ENCODE measurements around the gene NAGLU.

The NAGLU gene

GRCh38 chr17:42508426-42509165, 27.4 kb upstream of the NAGLU start:
- Histone ChIP-seq H3K36me3 (replicated peaks; ENCODE audit: low read depth, low read length) (peaks cover 33% of the 10 kb centered on the region), H4K20me1 (ENCODE audit: insufficient read depth, low read length) (no peaks in the 10 kb centered on the region), H3K27ac (ENCODE audit: low read length) (no peak overlapping the region), H3K9ac (ENCODE audit: low read length) (no peak overlapping the region), H2AFZ (ENCODE audit: low read depth, low read length) (no peak overlapping the region), H3K4me2 (ENCODE audit: low read length) (no peak overlapping the region), H3K4me3 (ENCODE audit: low read length) (no peak overlapping the region), H3K9me3 (ENCODE audit: insufficient read depth, low read length) (no peaks in the 10 kb centered on the region), H3K4me1 (ENCODE audit: low read length) (peaks cover 12% of the 10 kb centered on the region), H3K27me3 (ENCODE audit: low read depth, low read length) (no peaks in the 10 kb centered on the region), H3K79me2 (ENCODE audit: low read length) (no peaks in the 10 kb centered on the region)
- no peak for TF ChIP-seq EZH2phosphoT487 (IDR thresholded peaks at IDR 0.05; ENCODE audit: low read depth)
- TF ChIP-seq, protein P1, sequence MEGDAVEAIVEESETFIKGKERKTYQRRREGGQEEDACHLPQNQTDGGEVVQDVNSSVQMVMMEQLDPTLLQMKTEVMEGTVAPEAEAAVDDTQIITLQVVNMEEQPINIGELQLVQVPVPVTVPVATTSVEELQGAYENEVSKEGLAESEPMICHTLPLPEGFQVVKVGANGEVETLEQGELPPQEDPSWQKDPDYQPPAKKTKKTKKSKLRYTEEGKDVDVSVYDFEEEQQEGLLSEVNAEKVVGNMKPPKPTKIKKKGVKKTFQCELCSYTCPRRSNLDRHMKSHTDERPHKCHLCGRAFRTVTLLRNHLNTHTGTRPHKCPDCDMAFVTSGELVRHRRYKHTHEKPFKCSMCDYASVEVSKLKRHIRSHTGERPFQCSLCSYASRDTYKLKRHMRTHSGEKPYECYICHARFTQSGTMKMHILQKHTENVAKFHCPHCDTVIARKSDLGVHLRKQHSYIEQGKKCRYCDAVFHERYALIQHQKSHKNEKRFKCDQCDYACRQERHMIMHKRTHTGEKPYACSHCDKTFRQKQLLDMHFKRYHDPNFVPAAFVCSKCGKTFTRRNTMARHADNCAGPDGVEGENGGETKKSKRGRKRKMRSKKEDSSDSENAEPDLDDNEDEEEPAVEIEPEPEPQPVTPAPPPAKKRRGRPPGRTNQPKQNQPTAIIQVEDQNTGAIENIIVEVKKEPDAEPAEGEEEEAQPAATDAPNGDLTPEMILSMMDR (IDR thresholded peaks at IDR 0.05; ENCODE audit: low read depth, low read length) = no peak

DNA sequence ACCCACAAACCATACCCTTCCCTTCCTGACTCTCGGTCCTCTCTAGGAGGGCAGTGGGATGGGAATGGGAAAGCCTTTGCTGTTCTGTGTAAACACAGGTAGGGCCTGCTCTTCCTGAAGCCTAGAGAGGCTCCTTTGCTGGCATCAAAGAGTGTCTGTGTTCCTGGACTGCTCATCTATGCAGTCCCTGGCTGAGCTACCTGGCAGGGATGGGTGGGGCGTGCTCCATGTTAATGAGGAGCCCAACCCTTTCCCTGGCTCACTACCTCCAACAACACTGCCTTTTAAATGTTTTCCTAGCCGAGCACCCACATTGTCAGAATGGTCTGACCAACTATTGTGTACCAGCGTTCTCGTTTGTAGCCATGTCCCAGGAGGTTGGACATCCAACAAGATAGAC, 26.6 kb upstream of the NAGLU start:
- no peaks in the 10 kb centered on the region for H3K27me3 ChIP-seq (ENCODE audit: low read depth, low read length)
- H4K20me1 ChIP-seq (ENCODE audit: insufficient read depth, low read length) = no peaks in the 10 kb centered on the region
- H3K27ac ChIP-seq (ENCODE audit: low read length) = no peak overlapping the region
- no peaks in the 10 kb centered on the region for H3K9me3 ChIP-seq (ENCODE audit: insufficient read depth, low read length)
- peaks cover 12% of the 10 kb centered on the region for H3K4me1 ChIP-seq (ENCODE audit: low read length)
- H3K4me2 ChIP-seq (ENCODE audit: low read length) = no peak overlapping the region
- peaks cover 36% of the 10 kb centered on the region for H3K36me3 ChIP-seq (replicated peaks; ENCODE audit: low read depth, low read length)
- H2AFZ ChIP-seq (ENCODE audit: low read depth, low read length) = no peak overlapping the region
- TF ChIP-seq, protein P1 (IDR thresholded peaks at IDR 0.05; ENCODE audit: low read depth, low read length) = no peak
- no peak for TF ChIP-seq EZH2phosphoT487 (IDR thresholded peaks at IDR 0.05; ENCODE audit: low read depth)
- H3K4me3 ChIP-seq (ENCODE audit: low read length) = no peak overlapping the region
- no peak overlapping the region for H3K9ac ChIP-seq (ENCODE audit: low read length)
- H3K79me2 ChIP-seq (ENCODE audit: low read length) = no peaks in the 10 kb centered on the region

DNA sequence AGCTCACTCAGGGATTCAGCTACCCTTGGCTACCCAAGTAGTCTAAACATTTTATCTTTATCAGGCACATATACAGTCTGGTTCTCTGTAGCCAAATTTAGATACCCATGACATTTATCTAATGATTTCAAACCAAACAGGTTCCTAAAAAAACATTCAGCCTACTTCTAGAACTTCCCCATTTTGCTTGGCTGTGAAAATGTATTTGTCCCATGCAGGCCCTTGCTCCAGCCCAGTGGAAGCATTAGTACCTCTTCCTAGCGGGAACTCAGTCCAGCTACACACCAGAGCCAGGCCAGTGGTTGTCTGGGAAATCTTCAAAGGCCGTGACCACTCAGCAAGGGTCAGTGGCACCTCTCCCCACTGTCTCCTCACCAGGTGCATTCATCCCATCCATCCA, 26.2 kb upstream of the NAGLU start:
- Histone ChIP-seq H3K27me3 (ENCODE audit: low read depth, low read length) (no peaks in the 10 kb centered on the region), H3K27ac (ENCODE audit: low read length) (no peak overlapping the region), H2AFZ (ENCODE audit: low read depth, low read length) (no peak overlapping the region), H3K4me1 (ENCODE audit: low read length) (peaks cover 12% of the 10 kb centered on the region), H3K36me3 (replicated peaks; ENCODE audit: low read depth, low read length) (peaks cover 35% of the 10 kb centered on the region), H3K9ac (ENCODE audit: low read length) (no peak overlapping the region), H3K4me3 (ENCODE audit: low read length) (no peak overlapping the region), H3K4me2 (ENCODE audit: low read length) (no peak overlapping the region), H3K79me2 (ENCODE audit: low read length) (no peaks in the 10 kb centered on the region), H4K20me1 (ENCODE audit: insufficient read depth, low read length) (no peaks in the 10 kb centered on the region), H3K9me3 (ENCODE audit: insufficient read depth, low read length) (no peaks in the 10 kb centered on the region)
- TF ChIP-seq EZH2phosphoT487 (IDR thresholded peaks at IDR 0.05; ENCODE audit: low read depth) = no peak
- TF ChIP-seq, protein P1 (IDR thresholded peaks at IDR 0.05; ENCODE audit: low read depth, low read length) = no peak

GRCh38 chr17:42512246-42512645, 23.8 kb upstream of the NAGLU start:
- Histone ChIP-seq H3K27me3 (ENCODE audit: low read depth, low read length) (no peaks in the 10 kb centered on the region), H3K4me1 (ENCODE audit: low read length) (peaks cover 13% of the 10 kb centered on the region), H3K4me2 (ENCODE audit: low read length) (no peak overlapping the region), H3K27ac (ENCODE audit: low read length) (no peak overlapping the region), H3K9ac (ENCODE audit: low read length) (no peak overlapping the region), H3K9me3 (ENCODE audit: insufficient read depth, low read length) (no peaks in the 10 kb centered on the region), H2AFZ (ENCODE audit: low read depth, low read length) (no peak overlapping the region), H3K36me3 (replicated peaks; ENCODE audit: low read depth, low read length) (peaks cover 35% of the 10 kb centered on the region), H3K79me2 (ENCODE audit: low read length) (no peaks in the 10 kb centered on the region), H4K20me1 (ENCODE audit: insufficient read depth, low read length) (no peaks in the 10 kb centered on the region), H3K4me3 (ENCODE audit: low read length) (no peak overlapping the region)
- TF ChIP-seq EZH2phosphoT487 (IDR thresholded peaks at IDR 0.05; ENCODE audit: low read depth) = no peak
- TF ChIP-seq, protein P1 (IDR thresholded peaks at IDR 0.05; ENCODE audit: low read depth, low read length) = no peak

Data from OCI-LY3 (cell line).